Measurements from ENCODE around the gene MORC4. TPM values are rescaled to one million over a fixed set of nuclear protein-coding genes. Genes with fewer than 3 reads are reported as not detected.

Gene MORC4
- polyA plus RNA-seq, 4 donors, result 18.6 to 22.1 (median 21.7) TPM

Other genes starting within 250 kb of the MORC4 start
- 1 to 10 TPM; 4.3 to 6.9 (median 6.1) TPM for gene TBC1D8B, start 197.5 kb downstream of the MORC4 start, polyA plus RNA-seq (ENCODE audit: insufficient read length in 4 of 4)
- gene RIPPLY1, start 96.9 kb downstream of the MORC4 start, polyA plus RNA-seq (ENCODE audit: insufficient read length in 4 of 4), result 1 to 10 TPM; 2.1 to 3.7 (median 3.1) TPM
- 10 to 100 TPM; 57.6 to 71.2 (median 62.8) TPM for gene CLDN2, start 79.8 kb downstream of the MORC4 start, polyA plus RNA-seq (ENCODE audit: insufficient read length in 4 of 4)
- 10 to 100 TPM; 18.8 to 27.0 (median 22.9) TPM for gene RBM41, start 118.6 kb upstream of the MORC4 start, polyA plus RNA-seq (ENCODE audit: insufficient read length in 4 of 4)
- 10 to 100 TPM in 3 of 4 donors, 1 to 10 TPM in 1; 9.1 to 11.7 (median 10.4) TPM for gene NUP62CL, start 206.2 kb upstream of the MORC4 start, polyA plus RNA-seq (ENCODE audit: insufficient read length in 4 of 4)
- under 1 TPM in 3 of 4 donors, not detected in 1; 0.06 to 0.25 (median 0.21) TPM for gene DNAAF6, start 206.4 kb upstream of the MORC4 start, polyA plus RNA-seq (ENCODE audit: insufficient read length in 4 of 4)